Kidney epithelial cell (primary cell): ENCODE data around the gene CAMK2N2. TPM values are rescaled to one million over a fixed set of nuclear protein-coding genes. Genes with fewer than 3 reads are reported as not detected.
A peak's percentile ranks its signal among the peaks of the same experiment; 100 is the strongest.

ENCODE experiments used
- DNase-seq: peaks from one replicate; pipeline ENCODE4 v3.0.0-alpha.2; 2010; ENCODE audit warnings: low read depth
- H3K27me3 ChIP-seq: 2 replicates; pipeline ENCODE4 v1.6.0; 2011; ENCODE audit warnings: low read length; ENCODE audit not compliant: control insufficient read depth, insufficient read depth
- H3K36me3 ChIP-seq: 2 replicates; pipeline ENCODE4 v1.5.1; 2011; ENCODE audit warnings: low read length; ENCODE audit not compliant: control insufficient read depth, insufficient read depth
- H3K4me3 ChIP-seq: 2 replicates; pipeline ENCODE4 v1.5.1; 2011; ENCODE audit warnings: low read depth, mild to moderate bottlenecking, control low read depth, low read length
- total RNA-seq: library from RNA; depleted of rRNA; stranded (reverse); fragments of >200 nt; gene quantifications from 2 replicates; pipeline ENCODE4 v1.2.3, GENCODE V29; 2015
- TF ChIP-seq, protein P1 (sequence below): IDR thresholded peaks from 2 replicates; pipeline ENCODE4 v1.5.1; 2011; ENCODE audit warnings: mild to moderate bottlenecking, moderate library complexity, low read length, control low read depth, inconsistent platforms; ENCODE audit not compliant: insufficient read depth, poor library complexity, severe bottlenecking

The CAMK2N2 gene
- total RNA-seq, 1 donor from 2014 or later = 0.67 TPM

DNA sequence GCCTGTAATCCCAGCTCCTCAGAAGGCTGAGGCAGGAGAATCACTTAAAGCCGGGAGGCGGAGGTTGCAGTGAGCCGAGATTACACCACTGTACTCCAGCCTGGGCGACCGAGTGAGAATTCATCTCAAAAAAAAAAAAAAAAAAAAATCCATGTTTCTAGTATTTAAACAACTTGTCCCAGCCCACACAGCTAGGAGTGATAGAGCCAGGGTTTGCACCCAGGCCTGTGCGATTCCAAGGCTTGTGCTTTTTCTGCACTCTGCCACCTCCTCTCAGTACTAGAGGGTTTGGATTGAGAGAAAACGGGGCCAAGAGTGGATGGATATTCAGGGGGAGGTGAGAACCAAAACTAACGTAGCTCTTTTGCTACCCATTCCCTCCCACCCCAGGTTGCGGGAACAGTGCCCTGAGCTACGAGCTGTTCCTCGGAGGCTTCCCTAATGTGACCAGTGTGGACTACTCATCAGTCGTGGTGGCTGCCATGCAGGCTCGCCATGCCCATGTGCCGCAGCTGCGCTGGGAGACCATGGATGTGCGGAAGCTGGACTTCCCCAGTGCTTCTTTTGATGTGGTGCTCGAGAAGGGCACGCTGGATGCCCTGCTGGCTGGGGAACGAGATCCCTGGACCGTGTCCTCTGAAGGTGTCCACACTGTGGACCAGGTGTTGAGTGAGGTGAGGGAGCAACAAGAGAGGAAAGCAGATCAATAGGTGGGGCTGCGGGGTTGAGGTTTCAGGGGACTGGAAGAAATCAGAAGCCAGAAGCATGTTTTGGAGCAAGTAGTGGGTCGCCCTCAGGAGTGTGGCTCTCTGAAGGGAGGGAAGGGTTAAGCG lies 4.1 kb downstream of the CAMK2N2 start:
- no peak for DNase-seq
- no peaks in the 10 kb centered on the region for H3K36me3 ChIP-seq
- peaks cover 29% of the 10 kb centered on the region for H3K27me3 ChIP-seq
- H3K4me3 ChIP-seq = no peak overlapping the region
- TF ChIP-seq, protein P1, sequence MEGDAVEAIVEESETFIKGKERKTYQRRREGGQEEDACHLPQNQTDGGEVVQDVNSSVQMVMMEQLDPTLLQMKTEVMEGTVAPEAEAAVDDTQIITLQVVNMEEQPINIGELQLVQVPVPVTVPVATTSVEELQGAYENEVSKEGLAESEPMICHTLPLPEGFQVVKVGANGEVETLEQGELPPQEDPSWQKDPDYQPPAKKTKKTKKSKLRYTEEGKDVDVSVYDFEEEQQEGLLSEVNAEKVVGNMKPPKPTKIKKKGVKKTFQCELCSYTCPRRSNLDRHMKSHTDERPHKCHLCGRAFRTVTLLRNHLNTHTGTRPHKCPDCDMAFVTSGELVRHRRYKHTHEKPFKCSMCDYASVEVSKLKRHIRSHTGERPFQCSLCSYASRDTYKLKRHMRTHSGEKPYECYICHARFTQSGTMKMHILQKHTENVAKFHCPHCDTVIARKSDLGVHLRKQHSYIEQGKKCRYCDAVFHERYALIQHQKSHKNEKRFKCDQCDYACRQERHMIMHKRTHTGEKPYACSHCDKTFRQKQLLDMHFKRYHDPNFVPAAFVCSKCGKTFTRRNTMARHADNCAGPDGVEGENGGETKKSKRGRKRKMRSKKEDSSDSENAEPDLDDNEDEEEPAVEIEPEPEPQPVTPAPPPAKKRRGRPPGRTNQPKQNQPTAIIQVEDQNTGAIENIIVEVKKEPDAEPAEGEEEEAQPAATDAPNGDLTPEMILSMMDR = no peak

DNA sequence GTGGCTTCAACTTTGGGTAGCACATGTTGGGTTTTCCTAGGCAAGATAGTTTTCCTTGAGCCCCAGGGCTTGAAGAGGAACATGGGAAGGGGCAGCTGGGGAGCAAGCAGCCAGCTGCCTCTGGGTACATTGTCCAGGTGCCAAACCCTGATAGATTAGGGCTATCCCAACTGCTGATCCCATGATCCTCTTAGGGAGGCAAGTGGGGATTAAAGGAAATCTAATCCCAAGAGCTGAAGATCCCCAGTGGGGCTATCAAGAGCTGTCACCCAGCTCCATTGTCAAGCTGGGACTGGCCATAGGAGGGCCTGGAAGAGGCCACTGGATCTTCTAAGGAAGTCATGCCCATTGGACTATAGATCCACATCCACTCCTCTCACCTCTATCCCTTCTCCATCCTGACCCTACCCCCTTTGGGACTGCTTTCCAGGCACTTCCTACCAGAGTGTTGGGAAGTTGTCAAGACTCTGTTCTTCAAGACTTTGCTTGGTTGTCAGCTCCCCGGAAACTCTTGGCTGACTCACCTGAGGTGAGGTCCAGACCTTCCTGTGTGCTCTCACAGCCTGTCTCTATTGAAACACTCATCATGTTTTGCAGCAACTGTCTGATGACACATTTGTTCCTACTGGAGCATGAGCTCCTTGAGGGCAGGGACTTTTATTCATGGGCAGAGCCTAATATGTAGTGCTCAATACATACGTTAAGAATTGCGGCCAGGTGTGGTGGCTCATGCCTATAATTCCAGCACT lies 5.9 kb downstream of the CAMK2N2 start:
- no peaks in the 10 kb centered on the region for H3K36me3 ChIP-seq
- no peak overlapping the region for H3K4me3 ChIP-seq
- no peak for DNase-seq
- H3K27me3 ChIP-seq = peaks cover 18% of the 10 kb centered on the region
- TF ChIP-seq, protein P1 = no peak

DNA sequence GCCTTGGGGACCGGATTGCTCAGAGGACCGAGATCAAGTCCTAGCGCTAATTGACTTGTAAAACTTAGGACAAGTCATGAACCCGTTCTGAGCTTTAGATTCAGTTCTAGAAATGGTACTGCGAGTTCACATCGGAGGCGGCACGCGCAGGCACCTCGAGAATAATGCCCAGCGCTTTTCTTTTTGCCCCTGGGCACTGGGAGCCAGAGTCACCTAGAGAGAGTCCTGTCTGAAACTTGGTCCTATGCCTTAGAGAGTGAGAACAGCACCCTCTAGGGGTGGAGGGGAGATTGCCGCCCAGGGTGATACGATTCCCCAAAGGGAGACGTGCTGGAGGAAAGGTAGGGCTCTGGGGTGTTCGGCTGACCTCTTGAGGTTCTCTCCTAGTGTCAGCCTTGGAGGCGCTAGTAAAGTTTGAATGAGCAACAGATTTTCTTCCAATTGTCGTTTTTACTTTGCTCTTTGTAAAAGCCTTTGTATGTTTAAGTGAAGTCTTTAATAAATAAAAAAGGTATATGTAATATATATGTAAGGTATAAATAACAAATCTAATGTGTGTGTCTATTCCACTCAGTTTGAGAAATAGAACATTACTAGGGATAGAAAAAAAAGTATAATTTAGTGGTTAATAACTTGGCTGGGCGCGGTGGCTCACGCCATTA lies 11.1 kb downstream of the CAMK2N2 start:
- TF ChIP-seq, protein P1 = peak; percentile 96
- DNase-seq = peak; percentile 69
- Histone ChIP-seq H3K36me3 (no peaks in the 10 kb centered on the region), H3K27me3 (no peaks in the 10 kb centered on the region), H3K4me3 (peak overlapping the region; percentile 73)

DNA sequence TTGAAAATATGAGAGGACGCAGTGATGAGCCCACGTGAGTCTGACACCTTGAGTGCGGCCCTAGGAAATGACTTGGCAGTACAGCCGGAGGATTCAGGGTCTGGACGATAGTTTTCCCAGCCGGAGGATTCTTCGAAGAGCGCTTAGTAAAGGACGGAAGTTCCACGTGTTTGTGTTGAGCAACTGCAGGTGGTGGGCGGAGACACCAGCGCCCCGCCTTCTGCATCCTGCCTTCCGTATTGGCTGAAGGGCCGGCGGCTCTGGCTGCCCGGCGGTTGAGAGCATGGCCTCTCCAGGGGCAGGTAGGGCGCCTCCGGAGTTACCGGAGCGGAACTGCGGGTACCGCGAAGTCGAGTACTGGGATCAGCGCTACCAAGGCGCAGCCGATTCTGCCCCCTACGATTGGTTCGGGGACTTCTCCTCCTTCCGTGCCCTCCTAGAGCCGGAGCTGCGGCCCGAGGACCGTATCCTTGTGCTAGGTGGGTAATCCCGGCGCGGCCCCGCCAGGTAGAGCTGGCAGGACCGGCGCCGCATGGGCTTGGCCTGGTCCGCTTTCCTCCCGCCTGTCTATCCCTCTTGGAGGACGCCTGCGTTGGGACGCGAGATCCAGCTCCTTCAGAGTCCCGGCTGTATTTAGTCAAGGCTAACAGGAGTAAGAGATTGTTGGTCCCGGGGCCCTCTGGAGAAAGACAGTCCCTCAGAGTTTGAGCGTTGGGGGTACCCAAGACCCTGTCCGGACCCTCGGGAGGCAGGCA lies 11.8 kb downstream of the CAMK2N2 start, which contains the start of gene EEF1AKMT4:
EEF1AKMT4 (plus strand) TSS at position 261 of the 755 bp plus-strand sequence; CDS start at position 284, 23 bp downstream.
- H3K4me3 ChIP-seq = peak within 1 kb of the TSS; percentile 88
- TF ChIP-seq, protein P1 = no peak
- H3K36me3 ChIP-seq = no peaks in the 10 kb centered on the region
- H3K27me3 ChIP-seq = no peaks in the 10 kb centered on the region
- DNase-seq = peak; percentile 86
